GM13976 (cell line): Measurements from ENCODE around the gene JUNB.
A peak's percentile ranks its signal among the peaks of the same experiment; 100 is the strongest.

ENCODE experiments used
- DNase-seq: peaks from one replicate; pipeline ENCODE4 v3.0.0; 2012; ENCODE audit warnings: low spot score
- in situ Hi-C: fragments of 300-500 bp; cut with MboI; formaldehyde crosslinking; loops from one replicate; pipeline ENCODE4 v1.12.0; 2022; ENCODE audit warnings: low sequenced_read_pairs, mixed read lengths, inconsistent platforms; ENCODE audit not compliant: unreplicated experiment
- TF ChIP-seq, protein P1 (sequence below): IDR thresholded peaks from 2 replicates; pipeline ENCODE4 v1.5.1; 2012; ENCODE audit warnings: borderline replicate concordance, mild to moderate bottlenecking; ENCODE audit not compliant: insufficient read depth; ENCODE audit errors: extremely low read depth, missing control alignments, control extremely low read depth

The JUNB gene

DNA sequence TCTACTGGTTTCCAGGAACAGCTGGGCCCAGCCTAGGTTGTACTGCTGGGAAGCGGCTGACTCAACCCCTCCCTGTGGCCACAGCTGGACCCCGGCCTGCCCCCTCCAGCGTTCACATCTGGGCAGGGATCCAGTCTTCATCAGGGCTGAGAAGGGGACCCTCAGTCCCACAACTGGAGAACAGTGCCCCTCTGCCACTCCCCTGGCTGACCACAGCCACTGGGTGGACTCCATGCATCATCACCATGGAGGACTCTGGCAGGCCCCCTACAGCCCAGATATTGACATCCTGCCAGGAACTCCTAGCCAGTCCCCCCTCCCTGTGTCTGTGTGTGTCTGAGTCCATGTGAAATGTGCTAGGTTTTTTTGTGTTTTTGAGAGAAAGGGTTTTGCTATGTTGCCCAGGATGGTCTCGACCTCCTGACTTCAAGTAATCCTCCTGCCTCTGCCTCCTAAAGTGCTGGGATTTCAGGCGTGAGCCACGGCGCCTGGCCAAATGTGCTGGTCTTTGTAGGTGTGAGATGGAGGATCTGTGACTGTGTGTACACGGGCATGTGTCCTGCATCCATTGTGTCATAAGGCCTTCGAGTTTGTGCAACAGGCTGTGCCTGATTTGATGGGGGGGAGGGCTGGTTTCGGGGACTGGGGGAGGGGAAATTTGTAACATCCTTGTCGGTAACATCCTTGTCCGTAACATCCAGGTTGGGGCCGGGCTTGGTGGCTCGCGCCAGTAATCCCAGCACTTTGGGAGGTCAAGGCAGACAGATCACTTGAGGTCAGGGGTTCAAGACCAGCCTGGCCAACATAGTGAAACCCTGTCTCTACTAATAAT lies 11.9 kb upstream of the JUNB start:
- TF ChIP-seq, protein P1, sequence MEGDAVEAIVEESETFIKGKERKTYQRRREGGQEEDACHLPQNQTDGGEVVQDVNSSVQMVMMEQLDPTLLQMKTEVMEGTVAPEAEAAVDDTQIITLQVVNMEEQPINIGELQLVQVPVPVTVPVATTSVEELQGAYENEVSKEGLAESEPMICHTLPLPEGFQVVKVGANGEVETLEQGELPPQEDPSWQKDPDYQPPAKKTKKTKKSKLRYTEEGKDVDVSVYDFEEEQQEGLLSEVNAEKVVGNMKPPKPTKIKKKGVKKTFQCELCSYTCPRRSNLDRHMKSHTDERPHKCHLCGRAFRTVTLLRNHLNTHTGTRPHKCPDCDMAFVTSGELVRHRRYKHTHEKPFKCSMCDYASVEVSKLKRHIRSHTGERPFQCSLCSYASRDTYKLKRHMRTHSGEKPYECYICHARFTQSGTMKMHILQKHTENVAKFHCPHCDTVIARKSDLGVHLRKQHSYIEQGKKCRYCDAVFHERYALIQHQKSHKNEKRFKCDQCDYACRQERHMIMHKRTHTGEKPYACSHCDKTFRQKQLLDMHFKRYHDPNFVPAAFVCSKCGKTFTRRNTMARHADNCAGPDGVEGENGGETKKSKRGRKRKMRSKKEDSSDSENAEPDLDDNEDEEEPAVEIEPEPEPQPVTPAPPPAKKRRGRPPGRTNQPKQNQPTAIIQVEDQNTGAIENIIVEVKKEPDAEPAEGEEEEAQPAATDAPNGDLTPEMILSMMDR: peak; percentile 12
- in situ Hi-C loops: no loop called here
- no peak for DNase-seq

DNA sequence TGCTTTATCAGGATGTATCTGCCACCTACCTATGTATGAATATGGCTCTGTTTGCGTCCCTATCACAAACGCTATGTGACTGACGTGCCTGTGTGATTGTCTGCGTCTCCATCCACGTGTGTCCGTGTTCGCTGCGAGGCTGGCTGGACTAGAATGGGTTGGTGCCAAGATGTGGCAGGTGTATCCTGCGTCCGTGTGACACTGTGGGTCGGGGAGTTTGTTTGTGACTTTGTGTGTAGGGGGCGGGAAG lies 9.2 kb upstream of the JUNB start:
- DNase-seq: no peak
- TF ChIP-seq, protein P1: no peak
- in situ Hi-C loops: no loop called here

DNA sequence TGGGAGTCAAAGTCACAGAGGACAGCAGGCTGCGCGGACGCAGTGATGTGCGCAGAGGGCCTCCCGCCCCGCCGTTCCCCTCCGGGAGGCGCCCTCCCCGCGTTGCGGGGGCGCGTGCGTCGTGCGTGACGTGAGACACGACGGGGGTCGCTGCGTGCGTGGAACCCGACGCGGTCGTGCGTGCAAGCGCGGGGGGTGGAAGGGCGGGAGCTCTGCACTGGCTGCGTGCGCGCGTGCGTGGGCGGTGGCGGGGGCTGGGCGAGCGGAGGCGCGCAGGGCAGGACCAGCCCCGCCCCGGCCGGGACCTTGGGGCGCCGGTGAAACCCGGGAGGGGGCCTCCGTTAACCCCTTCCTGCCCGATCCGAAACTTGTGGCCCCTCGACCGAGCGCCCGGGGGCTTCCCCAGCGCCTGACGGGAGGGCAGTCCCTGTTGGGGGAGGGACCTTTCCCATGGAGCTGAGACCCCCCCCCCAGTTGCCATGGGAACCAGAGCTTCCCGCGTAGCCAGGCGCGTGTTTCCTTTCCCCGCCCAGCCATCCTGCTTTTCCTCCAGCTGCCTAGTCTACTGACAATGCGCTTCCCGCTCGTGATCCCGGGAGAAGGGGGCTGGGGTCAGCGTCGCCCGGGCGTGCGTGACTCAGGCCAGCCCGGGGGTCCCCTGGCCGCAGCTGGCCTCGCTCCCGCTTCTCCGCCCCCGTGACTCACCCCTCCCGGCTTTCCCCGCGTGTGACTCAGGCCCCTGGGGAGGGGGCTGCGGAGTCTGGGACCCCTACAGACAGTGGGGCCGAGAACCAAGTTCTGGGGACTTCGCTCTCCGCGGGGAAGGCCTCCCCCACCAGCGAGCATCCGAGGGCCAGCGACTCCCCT lies 8.6 kb upstream of the JUNB start:
- in situ Hi-C loops: no loop called here
- TF ChIP-seq, protein P1: no peak
- DNase-seq: peak; percentile 85

DNA sequence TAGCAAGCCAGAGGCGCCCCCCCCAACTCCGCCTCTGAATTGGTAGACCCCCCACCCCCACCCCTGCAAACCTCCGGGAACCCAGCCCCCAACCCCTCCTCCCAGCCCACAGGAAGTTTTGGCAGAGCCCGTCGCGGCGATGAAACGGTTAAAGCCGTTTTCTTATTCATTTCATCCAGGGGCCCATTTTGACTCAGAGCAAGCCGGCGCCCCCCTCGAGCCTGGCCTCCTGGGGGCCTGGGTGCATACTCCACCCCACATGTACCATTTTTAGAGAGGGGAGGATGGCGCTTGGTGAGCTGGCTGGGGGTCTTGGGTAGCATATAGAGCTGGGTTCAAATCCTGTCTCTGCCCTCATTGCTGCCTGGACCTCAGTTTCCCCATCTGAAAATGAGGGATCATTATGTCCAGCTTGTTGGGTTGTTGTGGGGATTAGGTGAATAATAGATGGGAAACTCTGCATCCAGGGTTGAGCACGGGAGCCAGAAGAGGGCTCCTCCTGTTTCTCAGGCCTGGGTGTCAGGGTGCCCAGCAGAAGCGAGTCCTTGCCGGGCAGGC lies 7.9 kb upstream of the JUNB start:
- in situ Hi-C loops: no loop called here
- no peak for DNase-seq
- TF ChIP-seq, protein P1: no peak

DNA sequence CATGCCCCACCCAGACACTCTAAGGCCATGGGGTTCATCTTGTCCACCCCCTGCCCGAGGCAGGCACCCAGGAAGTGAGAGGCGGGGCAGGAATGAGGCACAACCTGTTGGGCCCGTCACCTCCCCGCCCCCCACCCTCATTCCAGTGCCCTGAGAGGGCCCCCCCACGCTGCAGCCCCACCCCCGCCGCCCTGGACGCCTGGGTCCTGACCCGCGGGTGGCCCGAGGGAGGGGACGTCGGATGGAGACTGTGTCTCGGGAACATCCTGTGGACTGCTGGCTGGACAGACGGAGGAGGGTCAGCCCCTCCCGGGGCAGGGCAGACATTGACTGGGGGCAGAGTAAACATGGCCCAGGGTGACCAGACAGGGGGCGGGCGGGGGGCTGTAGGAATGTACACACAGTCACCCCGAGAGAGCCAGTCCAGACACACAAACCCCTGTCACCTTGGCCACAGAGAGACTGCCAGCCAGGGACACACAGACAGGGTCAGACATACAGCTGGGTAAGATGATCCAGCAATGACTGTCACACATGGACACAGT lies 7.4 kb upstream of the JUNB start:
- DNase-seq: no peak
- in situ Hi-C loops: no loop called here
- TF ChIP-seq, protein P1: no peak

DNA sequence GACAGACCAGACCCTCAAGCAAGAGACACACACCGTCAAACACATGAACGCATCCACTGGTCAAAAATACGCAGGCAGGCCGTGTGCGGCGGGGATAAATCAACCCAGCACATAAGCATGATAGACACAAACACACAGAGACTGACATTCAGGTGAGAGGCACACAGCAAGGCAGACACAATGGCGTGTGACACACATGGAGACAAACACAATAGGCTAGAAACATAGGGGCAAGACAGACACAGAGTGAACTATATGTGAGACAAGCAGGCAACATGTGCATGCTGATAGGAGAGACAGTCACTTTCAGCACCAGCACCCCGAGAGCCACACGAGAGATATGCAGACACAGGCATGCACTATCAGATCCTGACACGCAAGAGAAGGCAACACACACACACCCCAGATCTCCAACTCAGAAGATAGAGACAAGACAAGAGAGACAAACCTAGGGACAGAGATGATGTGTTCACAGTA lies 6.9 kb upstream of the JUNB start:
- DNase-seq: no peak
- in situ Hi-C loops: no loop called here
- TF ChIP-seq, protein P1: no peak
